Measurements from ENCODE around the gene ZNF550.

Gene ZNF550

DNA sequence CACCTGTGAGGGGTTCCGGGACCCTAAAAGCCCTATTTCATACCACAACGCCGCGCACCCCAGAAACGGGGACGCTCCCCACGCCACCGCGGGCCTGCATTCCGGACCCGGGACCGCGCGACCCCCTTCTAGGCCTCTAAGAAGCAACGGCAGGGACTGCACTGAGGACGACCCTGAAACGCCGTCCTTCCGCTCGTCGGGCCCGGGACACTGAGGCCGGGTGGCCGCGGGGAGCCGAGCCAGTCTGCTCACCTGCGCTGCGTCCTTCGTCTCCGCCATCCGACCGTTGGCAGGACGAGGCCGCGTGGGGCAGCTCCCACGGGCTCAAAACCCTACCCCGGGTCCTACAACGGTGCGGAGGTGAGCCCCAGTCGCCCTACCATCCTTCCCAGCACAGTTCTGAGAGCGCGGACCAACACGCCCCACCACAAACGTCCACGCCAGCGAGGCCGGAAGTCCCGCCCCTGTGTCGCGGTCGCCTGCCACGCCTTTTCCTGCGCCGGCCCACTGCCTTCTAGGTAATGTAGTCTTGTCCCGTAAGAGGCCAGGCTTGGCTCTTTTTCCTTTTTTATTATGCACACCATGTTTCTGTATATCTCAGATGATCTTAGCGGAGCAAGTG, at the start of gene ZNF550:
TSS of gene ZNF550 (minus strand) at position 460 of the 622 bp plus-strand sequence. CDS start at position 279, 181 bp downstream.
- peak; percentile 38 for DNase-seq (ENCODE audit: low read depth)

DNA sequence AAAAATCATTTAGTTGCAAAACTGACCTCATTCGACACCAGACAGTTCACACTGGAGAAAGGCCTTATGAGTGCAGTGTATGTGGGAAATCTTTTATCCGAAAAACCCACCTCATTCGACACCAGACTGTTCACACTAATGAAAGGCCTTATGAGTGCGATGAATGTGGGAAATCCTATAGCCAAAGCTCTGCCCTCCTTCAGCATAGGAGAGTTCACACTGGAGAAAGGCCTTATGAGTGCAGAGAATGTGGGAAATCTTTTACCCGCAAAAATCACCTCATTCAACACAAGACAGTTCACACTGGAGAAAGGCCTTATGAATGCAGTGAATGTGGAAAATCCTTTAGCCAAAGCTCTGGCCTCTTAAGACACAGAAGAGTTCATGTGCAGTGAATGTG, 47.3 kb upstream of the ZNF550 start:
- no peak for DNase-seq (ENCODE audit: low read depth)

DNA sequence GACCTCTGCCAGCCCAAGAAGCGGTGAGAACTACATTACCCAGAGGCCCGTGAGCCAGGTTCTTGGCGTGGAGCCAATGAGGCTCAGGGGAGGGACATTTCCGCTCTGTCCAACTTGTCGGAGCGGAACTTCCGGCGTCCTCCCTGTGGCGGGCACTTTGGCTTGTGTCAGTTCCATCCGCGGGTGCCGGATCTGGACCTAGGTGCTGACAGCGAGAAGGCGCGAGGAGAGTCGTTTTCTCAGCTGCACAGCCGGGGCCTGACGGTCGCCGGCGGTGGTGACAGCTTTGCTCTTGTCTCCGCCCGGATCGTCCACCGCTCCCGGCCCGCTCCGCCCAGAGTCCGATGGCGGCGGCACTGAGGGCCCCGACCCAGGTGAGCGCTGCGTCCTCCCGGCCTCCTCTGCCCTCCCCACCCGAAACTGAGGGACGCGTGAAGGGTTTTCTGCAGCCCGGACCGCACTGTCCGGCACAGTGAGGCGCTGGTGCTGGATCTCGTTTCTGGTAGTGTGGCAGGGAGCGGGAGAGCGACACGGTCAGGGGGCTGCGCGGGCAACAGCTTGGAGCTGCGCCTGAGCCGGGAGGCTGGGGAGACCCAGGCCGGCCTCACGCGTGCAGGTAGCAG, 40.2 kb upstream of the ZNF550 start, which contains the start of gene ZNF530:
TSS of gene ZNF530 (plus strand) at position 125 of the 623 bp plus-strand sequence. CDS start 4,461 bp downstream, outside the sequence.
- DNase-seq (ENCODE audit: low read depth): peak; percentile 74

GRCh38 chr19:57599377-57599760, 39.7 kb upstream of the ZNF550 start:
- no peak for DNase-seq (ENCODE audit: low read depth)

- DNase-seq (ENCODE audit: low read depth): peak; percentile 78
These were observed 27.9 kb upstream of the ZNF550 start for GRCh38 chr19:57587529-57587928.

DNA sequence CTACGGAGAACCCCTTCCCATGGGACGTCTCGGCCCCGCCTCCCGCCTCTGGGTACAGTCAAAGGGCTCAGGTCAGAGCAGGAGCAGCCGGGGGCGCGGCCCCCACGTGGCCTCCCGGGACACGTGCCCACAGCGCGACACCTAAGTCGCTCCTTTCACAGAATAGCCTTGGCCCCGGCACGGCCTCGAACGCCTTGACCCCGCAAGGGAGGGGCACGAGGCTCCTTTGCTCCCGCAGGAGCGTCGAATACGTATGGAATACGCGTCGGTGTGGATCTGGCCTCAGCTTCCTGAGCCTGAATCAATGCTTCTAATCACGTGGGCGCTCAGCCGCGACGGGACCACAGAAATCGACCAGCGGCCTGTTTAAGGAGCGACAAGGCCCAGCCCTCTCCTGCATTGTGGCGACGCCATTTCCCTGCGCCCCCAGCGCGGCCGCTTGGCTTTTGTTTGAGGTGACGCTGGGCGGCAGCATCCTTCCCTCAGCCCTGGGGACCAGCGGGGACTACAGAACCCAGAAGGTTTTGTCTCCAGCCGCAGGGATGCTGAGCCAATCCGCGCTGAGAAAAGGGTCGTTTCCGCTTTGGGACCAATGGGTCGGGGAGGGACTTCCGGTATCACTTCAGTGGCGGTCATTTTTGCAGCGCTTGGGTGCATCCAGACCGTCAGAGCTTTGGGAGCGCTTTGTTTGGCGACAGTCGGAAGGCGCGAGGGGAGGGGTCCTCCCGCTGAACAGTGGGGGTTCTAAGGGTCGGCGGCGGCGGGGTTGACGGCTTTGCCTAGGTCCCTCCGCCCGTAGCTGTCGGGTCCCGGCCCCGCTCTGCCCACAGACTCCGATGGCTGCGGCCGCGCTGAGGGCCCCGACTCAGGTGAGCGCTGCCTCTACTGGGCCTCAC, 24.1 kb upstream of the ZNF550 start, which contains the start of gene ZIK1:
TSS of gene ZIK1 (plus strand) at position 625 of the 896 bp plus-strand sequence. CDS start at position 837, 212 bp downstream.
- DNase-seq (ENCODE audit: low read depth): no peak

- DNase-seq (ENCODE audit: low read depth): no peak
These were observed 23.4 kb upstream of the ZNF550 start for GRCh38 chr19:57583104-57583520.

DNA sequence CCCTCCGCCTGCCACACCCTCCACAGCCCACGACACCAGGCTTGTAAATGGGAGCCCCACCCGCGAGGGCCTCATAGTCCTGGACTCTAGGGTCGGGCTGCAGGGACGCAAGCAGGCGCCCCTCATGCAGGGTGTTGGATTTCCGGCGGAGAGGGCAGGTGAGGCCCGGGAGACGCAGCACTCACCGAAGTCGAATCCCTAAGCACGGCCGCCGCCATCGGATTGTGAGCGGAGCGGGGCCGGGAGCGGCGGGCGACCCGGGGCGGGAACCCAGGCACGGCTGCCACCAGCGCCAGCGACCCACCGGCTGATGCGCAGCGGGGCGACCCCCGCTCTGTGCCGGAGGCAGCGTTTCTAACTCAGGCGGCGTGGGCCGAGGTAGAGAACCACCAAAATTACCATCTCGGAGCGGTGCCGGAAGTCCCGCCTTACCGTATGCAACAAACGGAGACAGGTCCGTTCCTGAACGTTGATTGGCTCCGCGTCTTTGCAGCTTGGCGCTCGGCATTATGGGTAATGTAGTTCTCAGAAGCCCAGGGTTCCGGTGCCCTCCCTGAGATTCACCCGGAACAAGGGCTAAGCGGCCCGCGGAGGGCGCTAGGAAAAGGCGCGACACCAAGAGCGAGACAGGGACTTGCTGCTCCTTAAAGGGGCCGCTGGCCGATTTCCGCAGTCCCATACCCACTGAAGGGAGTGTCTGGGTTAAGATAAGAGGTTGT, 19.0 kb upstream of the ZNF550 start, which contains the start of gene ZNF416:
TSS of gene ZNF416 (minus strand) at position 425 of the 719 bp plus-strand sequence. CDS start at position 218, 207 bp downstream.
- peak; percentile 89 for DNase-seq (ENCODE audit: low read depth)

DNA sequence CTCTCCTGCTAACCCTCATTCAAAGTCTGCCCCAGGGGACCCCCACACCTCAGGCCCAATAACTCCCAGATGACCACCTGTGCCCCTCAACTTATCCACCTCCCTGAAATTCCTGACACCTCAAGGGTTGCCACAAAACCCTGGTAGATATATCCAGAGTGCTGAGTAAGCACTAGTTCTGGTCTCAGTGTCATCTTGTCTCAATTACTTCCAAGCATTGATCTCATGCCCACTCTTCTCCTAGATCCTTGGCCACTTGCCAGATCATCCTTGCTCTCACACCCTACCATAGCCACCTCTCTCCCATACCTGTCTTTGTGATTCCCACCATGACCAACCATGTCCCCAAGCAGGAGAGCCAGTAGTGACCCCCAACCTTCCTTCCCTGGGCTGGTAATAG, 17.0 kb upstream of the ZNF550 start:
- DNase-seq (ENCODE audit: low read depth): no peak

DNA sequence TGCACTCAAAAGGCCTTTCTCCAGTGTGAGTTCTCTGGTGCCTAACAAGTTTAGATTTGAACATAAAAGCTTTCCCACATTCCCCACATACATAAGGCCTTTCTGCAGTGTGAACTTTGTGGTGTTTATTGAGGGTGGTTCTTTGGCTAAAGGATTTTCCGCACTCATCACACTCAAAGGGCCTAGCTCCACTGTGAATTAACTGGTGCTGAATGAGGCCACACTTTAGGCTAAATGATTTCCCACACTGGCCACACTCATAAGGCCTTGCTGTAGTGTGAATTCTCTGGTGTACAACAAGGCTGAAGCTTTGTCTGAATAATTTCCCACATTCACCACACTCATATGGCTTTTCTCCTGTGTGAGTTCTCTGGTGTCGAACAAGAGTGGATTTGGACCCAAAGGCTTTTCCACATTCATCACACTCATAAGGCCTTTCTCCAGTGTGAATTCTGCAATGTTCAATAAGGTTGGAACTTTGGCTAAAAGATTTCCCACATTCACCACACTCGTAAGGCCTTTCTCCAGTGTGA, 12.8 kb upstream of the ZNF550 start:
- DNase-seq (ENCODE audit: low read depth): no peak

GRCh38 chr19:57570707-57571106, 11.0 kb upstream of the ZNF550 start:
- DNase-seq (ENCODE audit: low read depth): no peak

DNA sequence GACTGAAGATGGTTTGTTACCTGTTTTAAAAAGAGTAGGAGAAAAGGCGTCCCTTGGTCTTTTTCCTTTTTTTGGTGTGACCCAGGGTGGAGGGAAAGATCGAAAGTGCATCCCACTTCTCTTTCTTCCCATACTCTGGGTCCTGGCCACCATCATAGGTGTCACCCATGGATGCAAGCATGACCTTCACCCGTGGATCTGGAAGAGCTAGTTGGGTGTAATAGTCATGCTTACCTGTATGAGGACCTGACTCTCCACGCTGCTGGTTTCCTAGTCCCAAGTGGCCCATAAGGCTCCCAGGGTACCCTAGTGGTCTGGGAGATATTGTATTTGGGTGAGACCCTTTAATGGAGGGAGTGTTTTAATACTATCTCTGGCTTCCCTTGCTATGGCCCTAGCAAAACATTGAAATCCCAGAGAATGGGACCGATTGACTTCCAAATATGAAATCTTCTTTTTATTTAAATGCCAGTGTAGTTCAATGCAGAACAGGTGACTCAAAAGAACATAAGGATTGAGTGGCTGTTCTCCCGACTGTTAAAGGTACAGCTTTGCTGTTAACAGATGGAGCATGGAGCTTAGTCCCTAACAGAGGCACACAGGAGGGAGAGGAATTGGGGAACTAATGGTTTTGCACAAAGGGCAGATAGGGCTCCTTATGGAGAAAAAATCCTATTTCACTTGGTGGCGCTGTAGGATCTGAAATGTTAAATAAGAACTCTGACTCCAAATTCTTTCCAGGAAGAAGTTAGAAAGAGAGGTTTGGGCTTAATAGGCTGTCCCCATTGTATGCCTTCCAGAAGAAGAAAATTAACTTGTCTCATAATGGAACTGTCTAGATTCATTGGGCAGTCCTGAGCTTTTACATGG, 7.0 kb upstream of the ZNF550 start:
- DNase-seq (ENCODE audit: low read depth): no peak

DNA sequence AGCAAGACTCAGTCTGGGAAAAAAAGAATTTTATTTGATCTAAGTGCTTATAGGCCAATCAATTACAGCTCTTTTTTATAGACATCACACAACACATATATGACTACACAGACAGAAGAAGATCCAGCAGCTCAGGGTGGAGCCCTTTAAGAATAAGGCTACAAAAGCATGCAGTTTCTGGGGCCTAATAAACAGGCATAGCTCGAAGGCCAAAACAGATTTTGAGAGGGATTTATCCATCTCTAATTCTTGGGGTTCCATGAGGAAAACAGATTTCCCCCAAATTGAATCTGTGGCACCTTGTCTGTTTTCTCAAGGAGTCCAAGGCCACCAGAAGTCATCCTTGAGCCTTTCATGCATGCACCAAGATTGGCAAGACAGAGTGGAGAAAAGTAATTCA, 3.9 kb upstream of the ZNF550 start:
- DNase-seq (ENCODE audit: low read depth): no peak

DNA sequence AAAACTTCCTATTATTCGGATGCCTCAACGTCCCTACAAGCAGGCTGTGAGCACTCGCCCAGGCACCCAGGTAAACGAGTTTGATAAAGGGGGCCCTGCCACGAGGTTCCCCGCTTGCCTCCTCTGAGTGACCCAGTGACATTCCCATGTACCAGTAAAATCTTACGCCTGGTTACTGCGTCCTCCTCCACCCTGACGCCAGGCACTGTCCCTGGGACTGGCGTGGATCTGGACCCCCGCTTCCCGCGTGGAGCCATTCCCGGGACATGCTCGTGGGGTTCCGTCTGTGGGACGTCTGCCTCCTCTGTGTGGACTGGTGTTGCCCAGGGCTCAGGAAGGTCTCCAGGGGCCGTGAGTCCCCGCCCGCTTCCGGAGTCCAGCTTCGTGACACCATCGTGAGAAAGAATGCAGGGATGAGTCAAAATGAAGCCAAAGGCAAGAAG, 407 bp upstream of the ZNF550 start:
- DNase-seq (ENCODE audit: low read depth): no peak

GRCh38 chr19:57559008-57559403, 657 bp downstream of the ZNF550 start:
- no peak for DNase-seq (ENCODE audit: low read depth)

- no peak for DNase-seq (ENCODE audit: low read depth)
These were observed 1.1 kb downstream of the ZNF550 start for GRCh38 chr19:57558525-57558924.

DNA sequence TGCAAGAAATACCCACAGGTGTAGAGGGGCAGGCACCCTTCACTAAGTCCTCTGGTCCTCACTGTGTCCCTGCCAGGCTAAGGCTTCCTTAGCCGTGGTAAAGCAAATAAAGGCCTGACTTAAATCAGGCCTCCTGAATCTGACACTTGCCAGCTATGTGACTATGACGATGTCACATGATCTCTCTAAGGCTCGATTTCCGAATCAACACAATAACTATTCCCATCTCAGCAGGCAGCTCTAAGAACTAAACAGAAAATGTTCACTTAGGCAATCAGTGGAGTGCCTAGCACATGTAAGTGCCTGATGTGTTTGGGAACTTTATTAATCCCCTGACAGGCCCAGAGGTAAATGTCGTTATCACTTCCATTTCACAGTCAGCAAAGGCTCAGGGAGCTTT, 2.0 kb downstream of the ZNF550 start:
- DNase-seq (ENCODE audit: low read depth): no peak

- no peak for DNase-seq (ENCODE audit: low read depth)
These were observed 7.2 kb downstream of the ZNF550 start for GRCh38 chr19:57552432-57552831.

DNA sequence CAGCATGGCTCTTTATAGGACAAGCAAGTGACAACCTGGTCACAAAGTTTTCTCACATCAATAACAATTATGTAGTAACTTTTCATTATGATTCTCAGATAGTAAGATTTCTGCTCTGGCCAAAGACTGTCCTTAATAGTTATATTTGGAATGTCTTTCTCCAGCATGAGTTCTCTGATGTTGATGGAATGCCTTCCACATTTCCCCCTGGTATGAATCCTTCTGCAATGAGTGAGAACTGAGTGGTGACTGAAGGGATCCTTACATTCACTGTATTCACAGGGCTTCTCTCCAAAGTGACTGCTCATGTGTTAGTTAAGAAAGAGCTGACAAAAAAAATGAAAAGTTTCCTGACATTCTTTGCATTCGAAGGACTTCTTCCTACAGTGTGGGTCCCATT, 13.2 kb downstream of the ZNF550 start:
- DNase-seq (ENCODE audit: low read depth): no peak

- DNase-seq (ENCODE audit: low read depth): no peak
These were observed 21.6 kb downstream of the ZNF550 start for GRCh38 chr19:57537953-57538547.
